Measurements from ENCODE around the gene ALAS2. TPM values are rescaled to one million over a fixed set of nuclear protein-coding genes. Genes with fewer than 3 reads are reported as not detected.

Gene ALAS2
- total RNA-seq, 4 donors from 2014 or later, result not detected

- 75 to 80% methylated on average over 1 to 3 of the region's 3 CpGs for WGBS, 2 donors (ENCODE audit: low coverage in 1 of 2)
- intact Hi-C loops (cut with DNase I; ENCODE audit: low total_unique reads), result no loop called here
- H3K4me1 ChIP-seq, result no peaks in the 10 kb centered on the region
- no peak overlapping the region for H3K27ac ChIP-seq
- TF ChIP-seq EP300 (IDR thresholded peaks at IDR 0.05; ENCODE audit: low read depth) (no peak), POLR2A (IDR thresholded peaks at IDR 0.05) (no peak), CTCF (IDR thresholded peaks at IDR 0.05) (no peak), POLR2AphosphoS5 (IDR thresholded peaks at IDR 0.05) (no peak)
- H3K9me3 ChIP-seq, result no peaks in the 10 kb centered on the region
- in situ Hi-C loops (cut with MboI; ENCODE audit: low pct_ligation_motif_present in 1 of 4, low pct_unique_long_range_greater_than_20kb in 1 of 4, low sequenced_read_pairs in 3 of 4), result no loop called here
- H3K27me3 ChIP-seq, result no peaks in the 10 kb centered on the region
- H3K36me3 ChIP-seq, result no peaks in the 10 kb centered on the region
- H3K4me3 ChIP-seq, result no peak overlapping the region
- no peak for DNase-seq
Observed at GRCh38 chrX:55039471-55039870, 8.7 kb upstream of the ALAS2 start.

- in situ Hi-C loops (cut with MboI; ENCODE audit: low pct_ligation_motif_present in 1 of 4, low pct_unique_long_range_greater_than_20kb in 1 of 4, low sequenced_read_pairs in 3 of 4), result no loop called here
- no peak overlapping the region for H3K27ac ChIP-seq
- no peaks in the 10 kb centered on the region for H3K36me3 ChIP-seq
- H3K27me3 ChIP-seq, result no peaks in the 10 kb centered on the region
- intact Hi-C loops (cut with DNase I; ENCODE audit: low total_unique reads), result no loop called here
- no peaks in the 10 kb centered on the region for H3K9me3 ChIP-seq
- no peak overlapping the region for H3K4me3 ChIP-seq
- 80 to 100% methylated on average over 1 to 2 of the region's 2 CpGs for WGBS, 2 donors (ENCODE audit: low coverage in 1 of 2)
- TF ChIP-seq POLR2A (IDR thresholded peaks at IDR 0.05) (no peak), POLR2AphosphoS5 (IDR thresholded peaks at IDR 0.05) (no peak), CTCF (IDR thresholded peaks at IDR 0.05) (no peak), EP300 (IDR thresholded peaks at IDR 0.05; ENCODE audit: low read depth) (no peak)
- no peaks in the 10 kb centered on the region for H3K4me1 ChIP-seq
- DNase-seq, result no peak
Observed at GRCh38 chrX:55033429-55033828, 2.7 kb upstream of the ALAS2 start.

GRCh38 chrX:55029291-55029690 lies 1.5 kb downstream of the ALAS2 start:
- TF ChIP-seq POLR2AphosphoS5 (IDR thresholded peaks at IDR 0.05), result no peak
- TF ChIP-seq POLR2A (IDR thresholded peaks at IDR 0.05), result no peak
- no peak for TF ChIP-seq EP300 (IDR thresholded peaks at IDR 0.05; ENCODE audit: low read depth)
- no peak for TF ChIP-seq CTCF (IDR thresholded peaks at IDR 0.05)
- in situ Hi-C loops (cut with MboI; ENCODE audit: low pct_ligation_motif_present in 1 of 4, low pct_unique_long_range_greater_than_20kb in 1 of 4, low sequenced_read_pairs in 3 of 4), result no loop called here
- no peak overlapping the region for H3K27ac ChIP-seq
- intact Hi-C loops (cut with DNase I; ENCODE audit: low total_unique reads), result no loop called here
- no peaks in the 10 kb centered on the region for H3K4me1 ChIP-seq
- H3K27me3 ChIP-seq, result no peaks in the 10 kb centered on the region
- H3K4me3 ChIP-seq, result no peak overlapping the region
- no peaks in the 10 kb centered on the region for H3K36me3 ChIP-seq
- no peaks in the 10 kb centered on the region for H3K9me3 ChIP-seq
- 69% methylated on average over 2 of the region's 2 CpGs; no CpG with 5 or more reads in 1 of the 2 donors for WGBS, 2 donors (ENCODE audit: low coverage in 1 of 2)
- DNase-seq, result no peak

- Histone ChIP-seq H3K36me3 (no peaks in the 10 kb centered on the region), H3K4me1 (no peaks in the 10 kb centered on the region), H3K27me3 (no peaks in the 10 kb centered on the region), H3K9me3 (no peaks in the 10 kb centered on the region), H3K4me3 (no peak overlapping the region), H3K27ac (no peak overlapping the region)
- intact Hi-C loops (cut with DNase I; ENCODE audit: low total_unique reads) (no loop called here), in situ Hi-C loops (cut with MboI; ENCODE audit: low pct_ligation_motif_present in 1 of 4, low pct_unique_long_range_greater_than_20kb in 1 of 4, low sequenced_read_pairs in 3 of 4) (no loop called here)
- TF ChIP-seq POLR2A (IDR thresholded peaks at IDR 0.05) (no peak), POLR2AphosphoS5 (IDR thresholded peaks at IDR 0.05) (no peak), EP300 (IDR thresholded peaks at IDR 0.05; ENCODE audit: low read depth) (no peak), CTCF (IDR thresholded peaks at IDR 0.05) (no peak)
- no peak for DNase-seq
Observed at GRCh38 chrX:55028611-55029010, 2.2 kb downstream of the ALAS2 start.
